8988T (cell line): Measurements from ENCODE around the gene EHMT1.
"Not testable (repeated sequence)": the region's sequence is repeated elsewhere in the genome, so short reads cannot be mapped to it uniquely, and the experiment has no call there.

Experiments
- DNase-seq: peaks from one replicate; pipeline ENCODE4 v3.0.0; 2011

EHMT1 gene

GRCh38 chr9:137697193-137697592 lies 78.4 kb downstream of the EHMT1 start:
- DNase-seq = no peak

GRCh38 chr9:137697832-137698231 lies 79.0 kb downstream of the EHMT1 start:
- DNase-seq = no peak

- no peak for DNase-seq
Observed at GRCh38 chr9:137700911-137701310, 82.1 kb downstream of the EHMT1 start.

GRCh38 chr9:137702615-137703379 lies 84.0 kb downstream of the EHMT1 start:
- DNase-seq = no peak

- no peak for DNase-seq
Observed at GRCh38 chr9:137703842-137704508, 85.2 kb downstream of the EHMT1 start.

- DNase-seq = no peak
Observed at GRCh38 chr9:137705443-137705863, 86.6 kb downstream of the EHMT1 start.

GRCh38 chr9:137705906-137706305 lies 87.1 kb downstream of the EHMT1 start:
- no peak for DNase-seq

GRCh38 chr9:137707361-137707760 lies 88.6 kb downstream of the EHMT1 start:
- no peak for DNase-seq

GRCh38 chr9:137708590-137709284 lies 89.9 kb downstream of the EHMT1 start:
- DNase-seq = no peak

- DNase-seq = no peak
Observed at GRCh38 chr9:137709411-137710101, 90.8 kb downstream of the EHMT1 start.

GRCh38 chr9:137710704-137711103 lies 91.9 kb downstream of the EHMT1 start:
- no peak for DNase-seq

- DNase-seq = no peak
Observed at GRCh38 chr9:137711678-137712105, 92.9 kb downstream of the EHMT1 start.

GRCh38 chr9:137715321-137715720 lies 96.5 kb downstream of the EHMT1 start:
- DNase-seq = no peak

- DNase-seq = not testable (repeated sequence)
Observed at GRCh38 chr9:137715866-137716693, 97.3 kb downstream of the EHMT1 start.

GRCh38 chr9:137716694-137717287 lies 98.0 kb downstream of the EHMT1 start:
- no peak for DNase-seq

- no peak for DNase-seq
Observed at GRCh38 chr9:137717776-137718327, 99.0 kb downstream of the EHMT1 start.

- no peak for DNase-seq
Observed at GRCh38 chr9:137719194-137719593, 100.4 kb downstream of the EHMT1 start.

GRCh38 chr9:137720571-137721110 lies 101.8 kb downstream of the EHMT1 start:
- DNase-seq = no peak

- no peak for DNase-seq
Observed at GRCh38 chr9:137721479-137721878, 102.7 kb downstream of the EHMT1 start.

- no peak for DNase-seq
Observed at GRCh38 chr9:137721899-137722298, 103.1 kb downstream of the EHMT1 start.

GRCh38 chr9:137722481-137722880 lies 103.7 kb downstream of the EHMT1 start:
- DNase-seq = no peak
